OCI-LY7 (cell line): ENCODE data around the gene GATAD2A. TPM values are rescaled to one million over a fixed set of nuclear protein-coding genes. Genes with fewer than 3 reads are reported as not detected.

ENCODE experiments used
- BruUV-seq: library from RNA; stranded (reverse); fragments of 400-500 nt; replicated peaks from 2 replicates; lab custom pipeline; 2021; lab: Mats Ljungman, UMichigan
- CTCF ChIA-PET: fragments of 300-600 bp; sonication (Branson Sonifier 250); formaldehyde crosslinking; loops from one replicate; lab custom pipeline; 2022; ENCODE audit warnings: antibody characterized with exemption; ENCODE audit not compliant: unreplicated experiment; lab: Charles Lee
- POLR2A ChIA-PET: fragments of 300-600 bp; sonication (Branson Sonifier 250); formaldehyde crosslinking; loops from one replicate; lab custom pipeline; 2022; ENCODE audit warnings: antibody characterized with exemption; lab: Charles Lee
- DNase-seq: peaks from one replicate; pipeline ENCODE4 v3.0.0-alpha.2; 2015; ENCODE audit warnings: low spot score
- H2AFZ ChIP-seq: fragments of 200-600 bp; sonication (generic), shearing (Covaris generic); 2 replicates; pipeline ENCODE4 v1.6.1; 2014; ENCODE audit warnings: mild to moderate bottlenecking, antibody characterized with exemption, low read length, moderate library complexity
- H3K27ac ChIP-seq: fragments of 200-600 bp; sonication (generic); 2 replicates; pipeline ENCODE4 v1.5.1; 2014; ENCODE audit warnings: mixed run types, low read depth, mild to moderate bottlenecking, moderate library complexity, low read length, inconsistent platforms; ENCODE audit not compliant: poor library complexity, severe bottlenecking
- H3K36me3 ChIP-seq: fragments of 200-600 bp; sonication (generic); 2 replicates; pipeline ENCODE4 v1.6.1; 2014; ENCODE audit warnings: mild to moderate bottlenecking, antibody characterized with exemption, low read length, moderate library complexity, mixed read lengths; ENCODE audit not compliant: insufficient read depth
- H3K4me1 ChIP-seq: fragments of 200-600 bp; sonication (generic); 2 replicates; pipeline ENCODE4 v1.5.1; 2014; ENCODE audit warnings: mild to moderate bottlenecking, low read length; ENCODE audit not compliant: insufficient read depth, poor library complexity, severe bottlenecking
- H3K4me2 ChIP-seq: fragments of 200-600 bp; sonication (generic); 2 replicates; pipeline ENCODE4 v1.6.1; 2014; ENCODE audit warnings: mild to moderate bottlenecking, low read length
- H3K4me3 ChIP-seq: fragments of 200-600 bp; sonication (generic); 2 replicates; pipeline ENCODE4 v1.5.1; 2014; ENCODE audit warnings: mild to moderate bottlenecking, low read depth, low read length; ENCODE audit not compliant: poor library complexity, severe bottlenecking
- H3K79me2 ChIP-seq: fragments of 200-600 bp; sonication (generic); 2 replicates; pipeline ENCODE4 v1.6.1; 2016; ENCODE audit warnings: low read depth, mild to moderate bottlenecking, low read length, moderate library complexity, mixed read lengths; ENCODE audit not compliant: insufficient read depth
- H3K9me2 ChIP-seq: fragments of 200-600 bp; sonication (generic); 2 replicates; pipeline ENCODE4 v1.6.1; 2016; ENCODE audit warnings: mild to moderate bottlenecking, low read length, mixed read lengths; ENCODE audit not compliant: insufficient read depth
- H3K9me3 ChIP-seq: fragments of 200-600 bp; sonication (generic); 2 replicates; pipeline ENCODE4 v1.6.1; 2014; ENCODE audit warnings: mild to moderate bottlenecking, mixed run types, low read length, mixed read lengths
- H4K20me1 ChIP-seq: fragments of 200-600 bp; sonication (generic); 2 replicates; pipeline ENCODE4 v1.6.1; 2014; ENCODE audit warnings: mild to moderate bottlenecking, antibody characterized with exemption, low read length, moderate library complexity, mixed read lengths; ENCODE audit not compliant: insufficient read depth
- CTCF ChIP-seq: fragments of 200-600 bp; sonication (generic); conservative IDR thresholded peaks from 2 replicates; pipeline ENCODE4 v1.5.1; 2014; ENCODE audit warnings: mild to moderate bottlenecking, antibody characterized with exemption, low read length, moderate library complexity, mixed read lengths
- EZH2phosphoT487 ChIP-seq: fragments of 200-600 bp; sonication (generic); IDR thresholded peaks from 2 replicates; pipeline ENCODE4 v1.6.1; 2018; ENCODE audit warnings: low read depth, borderline replicate concordance, mild to moderate bottlenecking, mixed run types, antibody characterized with exemption, low read length, moderate library complexity, mixed read lengths
- intact Hi-C: fragments of 100-400 bp; cut with micrococcal nuclease; formaldehyde crosslinking; loops from one replicate; pipeline ENCODE4 v1.10.0; 2022; ENCODE audit not compliant: unreplicated experiment
- total RNA-seq, 2 experiments: library from RNA; depleted of rRNA in 1 of 2; stranded (reverse); fragments of >200 nt in 1 of 2; shearing (Covaris generic) in 1 of 2; gene quantifications; 2 replicates each; pipeline ENCODE4 v1.2.3, GENCODE V29; 2014 to 2022

The GATAD2A gene
- total RNA-seq, 2 experiments from 2014 or later, result 62.8 to 156 TPM

DNA sequence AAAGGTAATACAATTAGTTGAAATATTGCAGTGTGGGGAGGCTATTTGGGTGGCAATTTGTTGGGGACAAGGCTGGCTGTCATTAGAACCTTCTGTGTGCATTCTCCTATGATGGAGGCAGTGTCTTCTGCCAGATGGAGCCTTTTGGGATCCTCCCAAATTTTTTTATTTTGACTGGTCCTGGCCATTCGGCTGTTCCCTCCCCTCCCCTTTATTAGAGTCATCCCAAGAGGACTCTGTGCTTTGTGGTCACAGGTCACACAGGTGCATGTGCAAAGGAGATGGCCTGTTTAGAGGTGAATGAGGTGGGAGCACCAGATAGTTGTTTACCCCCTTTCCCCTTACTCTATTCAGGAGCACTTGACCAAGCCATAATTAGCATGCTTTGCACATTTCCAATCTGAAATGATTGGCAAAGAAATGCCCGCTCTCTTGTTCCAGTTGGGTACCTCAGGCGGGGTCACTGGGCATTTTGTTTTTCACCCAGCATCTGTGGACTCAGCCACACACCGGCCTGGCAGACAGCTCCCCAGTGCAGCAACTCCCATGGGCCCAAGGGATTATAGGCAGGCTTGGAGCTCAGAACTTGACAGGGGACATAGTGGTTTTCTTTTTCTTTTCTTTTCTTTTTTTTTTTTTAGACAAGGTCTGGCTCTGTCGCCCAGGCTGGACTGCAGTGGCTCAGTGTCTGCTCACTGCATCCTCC, 19.8 kb downstream of the GATAD2A start:
- TF ChIP-seq CTCF (no peak), EZH2phosphoT487 (no peak)
- POLR2A ChIA-PET, result interaction anchor here (0.8 kb wide), 2 partner anchors 10 to 19 kb away, joined by 3 read pairs; no protein-coding TSS in a partner anchor
- H2AFZ ChIP-seq, result no peak overlapping the region
- DNase-seq, result no peak
- peaks cover 98% of the 10 kb centered on the region for H3K79me2 ChIP-seq
- intact Hi-C loops, result no loop called here
- H3K4me1 ChIP-seq, result no peaks in the 10 kb centered on the region
- H3K36me3 ChIP-seq, result peaks cover 59% of the 10 kb centered on the region
- H3K4me2 ChIP-seq, result no peak overlapping the region
- H4K20me1 ChIP-seq, result peaks cover 23% of the 10 kb centered on the region
- no peak overlapping the region for H3K4me3 ChIP-seq
- H3K27ac ChIP-seq, result no peak overlapping the region
- BruUV-seq, result no TSS peak
- no peaks in the 10 kb centered on the region for H3K9me2 ChIP-seq
- CTCF ChIA-PET, result no interaction called here
- H3K9me3 ChIP-seq, result no peaks in the 10 kb centered on the region

GRCh38 chr19:19426216-19426615, 20.7 kb downstream of the GATAD2A start:
- DNase-seq, result no peak
- H3K4me1 ChIP-seq, result no peaks in the 10 kb centered on the region
- intact Hi-C loops, result no loop called here
- CTCF ChIA-PET, result no interaction called here
- POLR2A ChIA-PET, result interaction anchor here (0.8 kb wide), 2 partner anchors 11 to 18 kb away, joined by 3 read pairs; no protein-coding TSS in a partner anchor
- peaks cover 51% of the 10 kb centered on the region for H3K36me3 ChIP-seq
- no peaks in the 10 kb centered on the region for H3K9me2 ChIP-seq
- H3K4me3 ChIP-seq, result no peak overlapping the region
- TF ChIP-seq EZH2phosphoT487 (no peak), CTCF (no peak)
- no peaks in the 10 kb centered on the region for H3K9me3 ChIP-seq
- H3K79me2 ChIP-seq, result peaks cover 99% of the 10 kb centered on the region
- no TSS peak for BruUV-seq
- no peak overlapping the region for H3K27ac ChIP-seq
- peaks cover 23% of the 10 kb centered on the region for H4K20me1 ChIP-seq
- no peak overlapping the region for H3K4me2 ChIP-seq
- H2AFZ ChIP-seq, result no peak overlapping the region

GRCh38 chr19:19426799-19427198, 21.3 kb downstream of the GATAD2A start:
- POLR2A ChIA-PET, result interaction anchor here (0.6 kb wide), 1 partner anchor 12 kb away, joined by 3 read pairs; no protein-coding TSS in a partner anchor
- TF ChIP-seq EZH2phosphoT487 (no peak), CTCF (no peak)
- Histone ChIP-seq H4K20me1 (peaks cover 23% of the 10 kb centered on the region), H3K27ac (no peak overlapping the region), H3K4me2 (no peak overlapping the region), H2AFZ (no peak overlapping the region), H3K4me1 (no peaks in the 10 kb centered on the region), H3K4me3 (no peak overlapping the region), H3K9me2 (no peaks in the 10 kb centered on the region), H3K36me3 (peaks cover 46% of the 10 kb centered on the region), H3K79me2 (peaks cover 98% of the 10 kb centered on the region), H3K9me3 (no peaks in the 10 kb centered on the region)
- DNase-seq, result no peak
- BruUV-seq, result no TSS peak
- intact Hi-C loops, result no loop called here
- CTCF ChIA-PET, result no interaction called here
